ENCODE measurements around the gene NEIL3. TPM values are rescaled to one million over a fixed set of nuclear protein-coding genes. Genes with fewer than 3 reads are reported as not detected.

NEIL3 gene
- total and polyA plus RNA-seq, 2 of the 8 experiments (the other 6 are each of a cell fraction or from before 2014, with no cell fraction given) = 5.5 to 11.0 TPM

DNA sequence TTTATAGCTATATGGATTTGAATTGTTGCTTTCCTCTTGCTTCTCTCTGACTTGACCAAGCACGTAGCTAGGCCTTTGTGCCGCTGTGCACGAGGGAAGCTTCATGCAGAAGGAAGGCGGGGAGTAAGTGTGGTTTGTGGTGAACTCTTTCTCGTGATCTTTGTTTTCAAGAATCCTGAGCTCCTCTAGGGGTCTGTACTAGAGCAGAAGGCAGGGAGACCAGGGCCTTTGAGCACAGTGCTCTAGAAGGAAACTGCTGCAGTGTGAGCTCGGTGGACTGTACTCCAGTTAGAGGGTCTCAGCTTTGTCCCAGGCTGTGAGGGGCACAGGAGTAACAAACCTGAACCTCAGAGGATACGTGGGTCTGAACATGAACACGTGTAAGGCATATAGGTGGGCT is 83.6 kb downstream of the NEIL3 start (continued):
- TF ChIP-seq, protein P1, sequence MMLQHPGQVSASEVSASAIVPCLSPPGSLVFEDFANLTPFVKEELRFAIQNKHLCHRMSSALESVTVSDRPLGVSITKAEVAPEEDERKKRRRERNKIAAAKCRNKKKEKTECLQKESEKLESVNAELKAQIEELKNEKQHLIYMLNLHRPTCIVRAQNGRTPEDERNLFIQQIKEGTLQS (IDR thresholded peaks at IDR 0.05; ENCODE audit: insufficient read depth, low read depth, low read length) = no peak
- TF ChIP-seq TBP (IDR thresholded peaks at IDR 0.05; ENCODE audit: low read depth, low read length) (no peak), CBX8 (IDR thresholded peaks at IDR 0.05; ENCODE audit: borderline replicate concordance, low read depth, low read length) (no peak), TCF12 (IDR thresholded peaks at IDR 0.05; ENCODE audit: low read depth, low read length) (no peak), RFX5 (IDR thresholded peaks at IDR 0.05; ENCODE audit: borderline replicate concordance, low read depth, low read length) (no peak)

Measured in H1 (cell line).